HG03045 (cell line): ENCODE results near the gene ZBTB42.
"Not testable (repeated sequence)": the region's sequence is repeated elsewhere in the genome, so short reads cannot be mapped to it uniquely, and the experiment has no call there.

Experiments used
- ATAC-seq: cut with Tn5 transposase; IDR thresholded peaks from one replicate; pipeline ENCODE4 v1.9.1; 2021; ENCODE audit warnings: mild to moderate bottlenecking, moderate library complexity; ENCODE audit not compliant: unreplicated experiment

ZBTB42 gene

GRCh38 chr14:104805941-104806624 is 5.2 kb downstream of the ZBTB42 start:
- ATAC-seq, result no peak

GRCh38 chr14:104806625-104807465 is 5.9 kb downstream of the ZBTB42 start:
- no peak for ATAC-seq

DNA sequence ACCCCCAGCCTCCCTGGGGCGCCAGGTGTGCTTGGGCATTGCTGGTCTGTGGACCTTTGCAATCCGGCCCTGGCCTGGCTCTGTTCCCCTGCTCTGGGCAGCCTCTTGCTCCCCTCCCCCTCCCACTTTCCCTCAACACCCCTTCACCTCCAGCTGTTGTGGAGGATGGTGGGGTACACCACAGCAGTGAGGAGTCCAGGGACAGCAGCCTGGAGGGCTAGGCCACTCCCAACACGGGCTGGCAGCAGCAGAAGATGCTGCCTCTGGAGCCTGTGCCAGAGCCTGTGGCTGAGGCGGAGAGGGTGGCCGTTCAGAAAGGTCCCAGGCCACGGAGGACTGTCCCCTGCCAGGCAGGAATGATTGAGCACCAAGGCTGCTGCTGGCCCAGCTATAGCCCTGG is 7.6 kb downstream of the ZBTB42 start:
- ATAC-seq, result no peak

DNA sequence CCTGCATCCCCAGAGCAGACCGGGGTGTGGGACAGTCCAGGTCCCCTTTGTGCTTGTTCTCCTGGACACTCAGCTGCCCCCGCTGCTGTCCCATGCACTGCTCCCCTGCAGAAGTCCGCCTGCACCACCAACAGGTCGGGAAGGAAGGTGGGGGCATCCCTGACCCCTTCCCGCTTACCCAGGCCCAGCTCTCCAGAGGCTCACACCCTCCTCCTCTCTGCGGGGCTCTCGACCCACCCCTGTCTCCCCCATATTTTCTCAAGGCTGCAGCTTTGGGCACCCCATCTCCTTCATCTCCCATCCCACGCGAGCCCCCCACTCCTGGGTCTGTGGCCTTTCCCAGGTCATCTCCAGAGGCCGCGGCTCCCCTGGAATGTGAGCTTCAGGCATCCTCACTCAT is 9.4 kb downstream of the ZBTB42 start:
- no peak for ATAC-seq

DNA sequence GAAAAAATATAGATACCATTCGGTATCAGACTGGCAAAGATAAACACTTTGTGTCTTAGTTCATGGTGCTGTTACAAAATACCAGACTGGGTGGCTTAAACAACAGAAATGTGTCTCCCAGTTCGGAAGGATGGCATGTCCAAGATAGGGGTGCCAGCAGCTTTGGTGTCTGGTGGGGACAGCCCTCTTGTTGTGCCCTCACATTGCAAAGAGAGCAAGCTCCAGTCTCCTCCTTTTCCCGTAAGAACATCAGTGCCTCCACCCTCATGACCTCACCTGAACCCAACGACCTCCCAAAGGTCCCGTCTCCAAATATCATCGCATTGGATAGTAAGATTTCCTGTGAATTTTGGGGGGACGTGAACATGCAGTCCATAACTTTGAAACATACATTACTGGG is 12.4 kb downstream of the ZBTB42 start:
- ATAC-seq, result no peak

DNA sequence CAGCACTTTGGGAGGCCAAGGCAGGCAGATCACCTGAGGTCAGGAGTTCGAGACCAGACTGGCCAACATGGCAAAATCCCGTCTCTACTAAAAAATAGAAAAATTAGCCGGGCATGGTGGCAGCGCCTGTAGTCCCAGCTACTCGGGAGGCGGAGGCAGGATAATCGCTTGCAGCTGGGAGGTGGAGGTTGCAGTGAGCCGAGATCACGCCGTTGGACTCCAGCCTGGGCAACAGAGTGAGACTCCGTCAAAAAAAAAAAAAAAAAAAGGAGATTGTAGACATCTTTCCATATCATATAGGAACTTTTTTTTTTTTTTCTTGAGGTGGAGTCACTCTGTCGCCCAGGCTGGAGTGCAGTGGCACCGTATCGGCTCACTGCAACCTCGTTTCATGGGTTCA is 13.8 kb downstream of the ZBTB42 start:
- not testable (repeated sequence) for ATAC-seq

- ATAC-seq, result no peak
Observed at GRCh38 chr14:104816616-104816884, 15.6 kb downstream of the ZBTB42 start.

DNA sequence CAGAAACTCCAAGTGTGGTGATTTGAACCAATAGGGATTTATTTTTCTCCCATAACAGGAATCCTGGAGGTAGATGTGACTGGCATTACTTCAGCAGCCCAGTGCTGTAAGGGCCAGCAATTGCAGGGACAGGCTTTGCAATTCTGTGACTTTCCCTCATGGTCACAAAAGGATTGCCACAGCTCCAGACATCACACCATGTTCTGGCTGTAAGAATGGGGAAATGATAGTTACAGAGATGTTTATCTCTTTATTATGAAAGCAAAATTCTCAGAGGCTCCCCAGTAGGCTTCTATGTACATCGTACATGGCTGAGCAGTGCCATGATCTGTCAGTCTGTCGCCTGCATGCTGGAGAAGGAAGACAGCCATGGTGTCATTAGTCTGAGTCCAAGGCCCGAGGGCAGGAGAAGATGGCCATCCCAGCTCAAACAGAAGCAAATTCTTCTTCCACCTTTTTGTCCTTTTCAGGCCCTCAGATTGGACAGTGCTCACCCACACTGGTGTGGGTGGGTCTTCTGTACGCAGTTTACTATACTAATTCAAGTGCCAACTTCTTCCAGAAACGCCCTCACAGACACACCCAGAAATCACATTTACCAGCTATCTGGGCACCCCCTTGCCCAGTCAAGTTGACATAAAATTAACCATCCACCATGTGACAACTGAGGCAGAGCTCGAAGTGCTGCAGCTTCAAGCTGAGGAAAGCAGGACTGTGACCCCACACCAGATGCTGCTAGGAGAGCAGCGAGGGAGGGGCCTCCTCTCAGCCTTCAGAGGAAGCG is 17.2 kb downstream of the ZBTB42 start:
- ATAC-seq, result no peak

GRCh38 chr14:104818714-104819161 is 17.8 kb downstream of the ZBTB42 start:
- ATAC-seq, result no peak

GRCh38 chr14:104819361-104819781 is 18.5 kb downstream of the ZBTB42 start:
- no peak for ATAC-seq

- ATAC-seq, result no peak
Observed at GRCh38 chr14:104820669-104821228, 19.8 kb downstream of the ZBTB42 start.

DNA sequence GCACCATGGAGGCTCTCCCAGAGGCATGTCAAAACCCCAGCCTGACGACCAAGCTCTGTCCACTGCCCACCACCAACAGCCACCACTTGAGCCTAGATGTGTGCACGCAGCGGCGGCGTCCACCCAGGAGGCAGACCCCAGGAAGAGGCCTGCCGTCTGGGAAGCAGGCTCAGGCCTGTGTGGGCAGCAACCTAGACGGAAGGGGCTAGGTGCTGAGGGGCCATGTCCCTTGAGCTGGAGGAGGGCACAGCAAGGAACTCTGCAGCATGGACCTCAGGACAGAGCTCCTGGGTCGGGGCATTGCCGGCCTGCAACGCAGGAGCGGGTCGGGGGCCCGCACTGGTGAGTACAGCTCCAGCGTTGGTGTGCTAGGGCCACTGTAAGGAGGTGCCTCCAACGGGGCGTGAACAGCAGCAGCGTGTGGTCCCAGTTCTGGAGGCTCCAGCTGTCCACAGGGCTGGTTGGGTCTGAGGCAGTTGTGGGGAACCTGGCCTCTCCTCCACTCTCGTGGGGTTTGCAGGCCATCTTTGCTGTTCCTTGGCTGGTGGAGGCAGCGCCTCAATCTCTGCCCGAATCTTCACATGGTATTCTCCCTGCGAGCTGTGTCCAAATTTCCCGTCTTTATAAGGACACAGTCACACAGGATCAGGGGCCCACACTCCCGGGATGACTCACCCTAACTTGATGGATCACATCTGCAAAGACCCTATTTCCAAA is 20.5 kb downstream of the ZBTB42 start:
- ATAC-seq, result no peak

DNA sequence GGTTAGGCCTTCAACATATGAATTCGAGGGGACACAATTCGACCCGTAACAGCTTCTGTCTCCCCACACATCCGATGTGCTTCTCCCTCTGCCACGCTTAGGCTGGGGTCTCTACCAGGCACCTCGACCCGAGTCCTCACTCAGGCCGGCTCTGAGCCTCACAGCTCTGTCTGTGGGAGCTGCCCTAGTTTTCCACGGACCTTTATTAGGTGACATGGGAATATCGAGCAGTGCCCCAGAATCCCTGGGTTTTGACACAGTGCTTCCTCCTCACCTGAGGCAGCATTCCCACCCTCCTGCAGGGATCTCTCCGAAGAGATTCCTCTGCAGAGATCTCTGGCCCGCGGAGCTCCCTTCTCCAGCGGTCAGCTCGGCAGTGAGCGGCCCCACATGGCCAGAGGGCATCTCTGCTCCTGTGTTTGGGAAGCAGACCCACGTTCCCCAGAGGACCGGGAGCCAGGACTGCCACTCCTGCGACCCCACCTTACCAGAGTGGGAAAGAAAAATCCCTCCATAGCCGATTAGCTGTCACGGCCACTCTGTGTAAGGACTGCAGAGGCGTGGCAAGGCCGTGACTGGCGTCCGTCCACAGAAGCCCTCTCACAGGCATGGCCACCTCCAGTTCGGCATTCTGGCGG is 21.2 kb downstream of the ZBTB42 start:
- no peak for ATAC-seq

GRCh38 chr14:104822821-104823615 is 22.1 kb downstream of the ZBTB42 start:
- ATAC-seq, result no peak

DNA sequence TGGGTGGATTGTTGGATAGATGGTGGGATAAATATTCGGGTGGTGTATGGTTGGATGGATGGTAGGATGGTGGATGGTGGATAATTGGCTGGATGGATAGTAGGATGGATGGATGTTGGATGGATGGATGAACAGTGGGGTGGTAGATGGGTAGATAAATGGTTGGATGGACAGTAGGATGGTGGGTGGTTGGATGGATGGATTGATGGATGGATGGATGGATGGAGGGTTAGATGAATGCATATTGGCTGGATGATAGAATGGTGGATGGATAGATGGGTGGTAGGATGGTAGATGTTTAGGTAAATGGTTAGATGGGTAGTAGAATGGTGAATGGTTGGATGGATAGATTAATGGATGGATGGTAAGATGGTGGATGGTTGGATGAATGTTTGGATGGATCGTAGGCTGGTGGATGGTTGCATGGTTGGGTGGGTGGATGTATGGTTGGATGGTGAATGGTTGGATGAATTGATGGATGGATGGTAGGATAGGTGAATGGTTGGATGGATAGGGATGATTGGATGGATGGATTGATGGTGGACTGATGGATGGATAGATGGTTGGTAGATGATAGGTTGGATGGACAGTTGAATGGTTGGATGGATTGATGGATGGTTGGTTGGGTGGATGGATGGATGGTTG is 23.6 kb downstream of the ZBTB42 start:
- no peak for ATAC-seq

DNA sequence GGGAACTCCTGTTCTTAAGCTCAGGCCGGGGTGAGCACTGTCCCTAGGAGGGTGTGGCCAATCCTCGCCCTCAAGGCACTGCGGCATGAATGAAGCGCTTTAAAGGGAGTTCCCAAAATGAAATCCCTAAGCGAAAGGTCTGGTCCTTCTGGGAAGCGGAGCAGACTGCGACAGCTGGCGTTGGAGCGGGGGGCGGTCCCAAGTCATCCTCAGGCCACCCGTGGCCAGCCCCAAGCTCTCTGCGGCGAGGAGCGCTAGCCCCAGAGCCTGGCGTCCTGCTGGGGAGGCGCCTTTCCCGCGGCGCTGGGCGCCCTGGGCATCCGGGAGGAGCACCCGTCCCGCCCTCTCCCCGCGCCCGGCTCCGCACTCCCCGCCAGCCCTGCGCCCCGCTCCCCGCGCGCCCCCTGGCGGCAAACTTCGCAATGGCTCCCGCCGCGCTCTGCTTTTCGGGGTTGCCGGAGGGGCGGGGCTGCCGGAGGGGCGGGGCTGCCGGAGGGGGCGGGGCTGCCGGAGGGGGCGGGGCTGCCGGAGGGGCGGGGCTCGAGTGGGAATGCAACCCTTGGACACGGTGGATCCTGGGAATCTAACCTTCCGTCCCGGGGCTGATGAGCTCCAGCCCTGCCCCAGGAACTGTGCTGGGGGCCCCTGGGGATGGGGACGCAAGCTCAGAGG is 25.4 kb downstream of the ZBTB42 start:
- peak; percentile 68 for ATAC-seq

GRCh38 chr14:104826861-104827176 is 25.9 kb downstream of the ZBTB42 start:
- no peak for ATAC-seq

- no peak for ATAC-seq
Observed at GRCh38 chr14:104827177-104828055, 26.5 kb downstream of the ZBTB42 start.
